22Rv1 (cell line): ENCODE measurements around the gene TMEM63C.

Source experiments
- ZFX ChIP-seq: fragments of 450-650 bp; IDR thresholded peaks from 2 replicates; pipeline ENCODE4 v1.6.1; 2017; ENCODE audit warnings: antibody characterized with exemption, borderline replicate concordance
- TF ChIP-seq, protein P1 (sequence below): fragments of 450-650 bp; IDR thresholded peaks from 2 replicates; pipeline ENCODE4 v1.5.1; 2017; ENCODE audit warnings: mild to moderate bottlenecking

DNA sequence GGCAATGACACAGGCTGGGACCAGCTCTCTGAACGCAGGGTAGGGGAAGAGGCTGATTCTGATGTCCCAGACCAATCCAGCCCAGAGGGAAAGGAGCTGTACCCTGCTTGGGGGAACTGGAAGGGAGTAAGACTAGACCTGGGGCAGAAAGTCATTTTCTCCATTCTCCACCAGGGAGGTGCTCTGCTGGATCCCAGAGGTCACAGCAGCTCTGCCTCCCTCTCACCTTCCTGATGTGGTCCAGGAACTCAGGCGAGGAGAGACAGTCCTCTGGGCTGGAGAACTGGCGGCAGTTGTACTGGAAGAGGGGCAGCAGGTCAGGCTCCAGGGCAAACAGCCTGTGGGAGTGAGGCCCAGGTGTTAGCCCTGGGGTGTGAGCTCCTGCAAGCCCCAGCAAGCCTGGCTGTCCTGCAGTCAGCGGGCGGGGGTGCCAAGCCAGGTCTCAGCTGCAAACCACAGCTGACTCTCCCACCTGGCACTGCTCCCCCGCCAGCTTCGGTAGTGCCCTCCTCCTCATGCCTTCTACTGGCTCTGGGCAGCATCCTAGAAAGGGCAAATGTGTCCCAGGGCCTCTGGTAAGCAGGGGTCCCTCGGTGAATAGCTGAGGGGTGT lies 87.5 kb downstream of the TMEM63C start:
- TF ChIP-seq, protein P1, sequence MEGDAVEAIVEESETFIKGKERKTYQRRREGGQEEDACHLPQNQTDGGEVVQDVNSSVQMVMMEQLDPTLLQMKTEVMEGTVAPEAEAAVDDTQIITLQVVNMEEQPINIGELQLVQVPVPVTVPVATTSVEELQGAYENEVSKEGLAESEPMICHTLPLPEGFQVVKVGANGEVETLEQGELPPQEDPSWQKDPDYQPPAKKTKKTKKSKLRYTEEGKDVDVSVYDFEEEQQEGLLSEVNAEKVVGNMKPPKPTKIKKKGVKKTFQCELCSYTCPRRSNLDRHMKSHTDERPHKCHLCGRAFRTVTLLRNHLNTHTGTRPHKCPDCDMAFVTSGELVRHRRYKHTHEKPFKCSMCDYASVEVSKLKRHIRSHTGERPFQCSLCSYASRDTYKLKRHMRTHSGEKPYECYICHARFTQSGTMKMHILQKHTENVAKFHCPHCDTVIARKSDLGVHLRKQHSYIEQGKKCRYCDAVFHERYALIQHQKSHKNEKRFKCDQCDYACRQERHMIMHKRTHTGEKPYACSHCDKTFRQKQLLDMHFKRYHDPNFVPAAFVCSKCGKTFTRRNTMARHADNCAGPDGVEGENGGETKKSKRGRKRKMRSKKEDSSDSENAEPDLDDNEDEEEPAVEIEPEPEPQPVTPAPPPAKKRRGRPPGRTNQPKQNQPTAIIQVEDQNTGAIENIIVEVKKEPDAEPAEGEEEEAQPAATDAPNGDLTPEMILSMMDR: no peak
- no peak for TF ChIP-seq ZFX
